HG03135 (cell line): Measurements from ENCODE around the gene ZNF14.
"Not testable (repeated sequence)": the region's sequence is repeated elsewhere in the genome, so short reads cannot be mapped to it uniquely, and the experiment has no call there.

Experiments used
- ATAC-seq: cut with Tn5 transposase; IDR thresholded peaks from one replicate; pipeline ENCODE4 v1.9.1; 2021; ENCODE audit warnings: mild to moderate bottlenecking, moderate library complexity; ENCODE audit not compliant: unreplicated experiment

ZNF14 gene

DNA sequence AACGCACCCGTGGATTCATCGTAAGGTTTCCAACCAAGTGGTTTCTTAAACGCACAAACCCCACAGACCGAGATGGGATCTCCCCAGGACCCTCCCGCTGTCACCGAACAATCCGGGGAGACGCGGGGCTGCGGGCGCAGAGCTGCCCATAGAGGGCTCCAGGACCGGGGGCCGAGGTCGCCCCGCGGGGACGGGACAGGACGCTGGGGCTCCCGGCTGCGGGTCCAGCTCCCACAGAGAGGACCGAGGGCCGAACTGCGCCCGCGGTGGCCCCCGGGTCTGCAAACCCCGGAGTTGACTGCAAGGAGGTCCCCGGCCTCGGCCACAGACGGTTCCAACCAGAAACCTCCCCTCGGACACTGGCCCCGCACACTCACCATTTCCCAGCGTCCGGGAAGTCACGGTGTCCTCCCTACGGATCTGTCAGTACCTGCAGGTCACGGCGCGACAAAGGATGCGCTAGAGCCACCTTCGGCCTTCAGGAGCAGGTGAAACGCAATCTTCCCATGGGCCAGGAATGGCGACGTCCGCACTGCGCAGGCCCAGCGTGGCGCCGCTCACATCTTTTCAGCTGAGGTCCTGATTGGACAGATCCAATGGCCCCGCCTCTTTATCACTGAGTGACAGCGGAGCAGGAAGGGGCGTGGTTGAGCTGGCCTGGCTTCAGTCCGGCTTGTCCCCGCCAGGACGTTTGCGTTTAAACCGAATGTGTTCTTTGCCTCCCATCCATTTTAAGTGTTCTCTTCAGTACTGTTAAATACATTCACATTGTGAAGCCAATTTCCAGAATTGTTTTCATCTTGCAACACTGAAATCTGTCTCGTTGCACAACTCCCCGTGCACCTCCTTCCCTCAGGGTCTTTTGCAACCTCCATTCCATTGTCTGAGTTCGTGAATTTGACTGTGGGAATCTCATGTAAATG lies at the start of gene ZNF14:
Gene ZNF14, minus strand, starts transcription at position 534 of the 923 bp plus-strand sequence. Its CDS starts 154 bp downstream, at position 380.
- peak; percentile 99 for ATAC-seq

DNA sequence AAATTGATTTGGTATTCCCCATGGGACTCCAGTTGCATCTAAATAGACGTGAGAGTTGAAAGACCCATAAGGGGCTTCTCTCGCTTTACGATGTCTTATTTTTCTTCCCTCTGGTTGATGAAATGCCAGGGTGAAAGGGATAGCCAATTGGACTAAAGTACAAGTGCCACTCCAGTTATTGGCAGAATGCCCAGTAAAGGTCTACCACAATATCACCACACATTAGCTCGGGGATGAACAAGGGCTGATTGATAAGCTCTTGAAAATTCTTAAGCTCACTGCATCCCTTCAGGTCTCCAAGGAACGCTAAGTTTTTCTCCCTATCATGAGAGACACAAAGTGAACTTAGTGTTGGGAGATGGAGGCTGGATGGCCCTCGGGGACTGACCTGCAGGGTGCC lies 48.9 kb upstream of the ZNF14 start:
- ATAC-seq: not testable (repeated sequence)

DNA sequence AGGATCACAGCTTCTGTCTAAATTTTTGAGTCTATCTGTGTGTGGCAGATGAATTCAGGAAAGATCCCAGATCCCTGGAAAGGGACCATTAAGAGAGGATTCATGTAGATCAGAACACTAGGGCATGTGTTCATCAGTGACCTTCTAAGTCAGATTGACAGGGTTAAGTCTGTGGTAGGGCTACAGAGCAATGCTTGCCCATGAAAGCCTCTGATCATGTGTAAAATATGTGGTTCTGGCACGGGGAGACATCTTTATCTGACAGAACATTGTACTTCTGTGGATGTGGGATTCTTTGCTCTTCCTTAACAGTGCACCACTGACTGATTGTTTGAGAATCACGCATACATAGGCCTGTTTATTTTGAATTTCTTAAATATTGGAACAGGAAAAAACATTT lies 45.8 kb upstream of the ZNF14 start:
- no peak for ATAC-seq

DNA sequence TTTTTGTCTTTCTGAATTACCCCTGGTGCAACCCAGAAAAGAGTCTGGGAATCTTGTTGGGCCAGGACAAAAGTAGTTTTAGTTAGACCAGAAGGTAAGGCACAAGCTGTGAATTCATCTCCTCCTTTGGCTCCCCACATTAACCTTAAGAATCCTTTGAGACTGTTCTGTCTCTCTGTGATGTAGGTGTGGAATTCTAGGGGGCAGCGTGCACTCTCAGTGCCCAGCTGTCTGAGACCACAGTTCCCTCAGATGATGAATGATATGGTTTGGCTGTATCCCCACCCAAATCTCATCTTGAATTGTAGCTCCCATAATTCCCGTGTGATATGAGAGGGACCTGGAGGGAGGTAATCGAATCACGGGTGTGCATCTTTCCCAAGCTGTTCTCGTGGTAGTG lies 44.8 kb upstream of the ZNF14 start:
- ATAC-seq: no peak

DNA sequence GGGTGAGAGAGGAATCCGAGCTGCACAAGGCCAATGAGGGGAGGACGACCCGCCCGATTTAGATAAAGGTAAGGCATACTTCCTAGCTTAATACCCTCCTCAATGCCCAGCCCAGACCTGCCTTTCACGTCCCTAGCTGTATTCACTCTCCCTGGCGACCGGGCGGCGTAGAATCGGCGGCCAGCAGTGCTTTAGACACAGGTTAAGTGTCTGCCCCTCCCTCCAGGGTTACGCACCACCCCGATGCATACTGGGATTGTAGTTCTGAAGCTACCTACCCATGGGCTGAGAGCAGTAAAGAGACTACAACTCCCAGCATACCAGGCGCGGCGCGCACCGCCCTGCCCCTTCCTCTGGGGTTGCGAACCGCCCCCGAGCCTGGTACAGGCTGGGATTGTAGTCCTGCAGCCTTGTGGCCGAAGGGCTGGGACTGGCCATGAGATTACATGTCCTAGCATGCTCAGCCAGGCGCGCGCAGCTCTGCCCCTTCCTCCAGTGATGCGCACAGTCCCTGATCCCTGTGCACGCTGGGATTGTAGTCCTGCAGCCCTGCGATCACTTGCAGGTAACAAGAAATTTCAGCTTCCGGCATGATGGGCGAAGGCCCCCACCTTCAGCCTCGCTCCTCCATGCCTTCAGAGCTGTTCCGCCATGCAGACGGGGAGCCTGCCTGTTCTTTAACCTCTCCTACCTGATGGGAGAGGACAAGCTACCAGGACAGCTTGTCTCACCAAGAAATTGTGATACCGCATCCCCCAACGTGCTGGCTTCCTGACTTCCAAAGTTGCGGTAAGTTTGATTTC lies 43.5 kb upstream of the ZNF14 start:
- peak; percentile 94 for ATAC-seq

DNA sequence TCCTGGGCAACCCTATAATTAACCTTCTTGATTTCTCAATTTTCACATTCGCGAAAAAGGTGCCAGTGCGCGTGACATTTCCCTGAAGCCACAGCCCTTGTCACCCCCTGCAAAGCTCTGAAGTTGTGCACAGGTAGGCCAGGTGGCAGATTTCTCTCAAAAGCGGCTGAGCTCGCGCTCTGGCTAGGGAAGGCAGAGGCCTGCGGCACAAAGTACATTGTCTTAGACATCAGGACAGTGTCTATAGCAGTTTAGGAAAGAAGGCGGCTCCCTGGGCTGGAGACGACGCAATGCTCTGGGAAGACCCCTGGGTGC lies 42.9 kb upstream of the ZNF14 start:
- peak; percentile 2 for ATAC-seq

DNA sequence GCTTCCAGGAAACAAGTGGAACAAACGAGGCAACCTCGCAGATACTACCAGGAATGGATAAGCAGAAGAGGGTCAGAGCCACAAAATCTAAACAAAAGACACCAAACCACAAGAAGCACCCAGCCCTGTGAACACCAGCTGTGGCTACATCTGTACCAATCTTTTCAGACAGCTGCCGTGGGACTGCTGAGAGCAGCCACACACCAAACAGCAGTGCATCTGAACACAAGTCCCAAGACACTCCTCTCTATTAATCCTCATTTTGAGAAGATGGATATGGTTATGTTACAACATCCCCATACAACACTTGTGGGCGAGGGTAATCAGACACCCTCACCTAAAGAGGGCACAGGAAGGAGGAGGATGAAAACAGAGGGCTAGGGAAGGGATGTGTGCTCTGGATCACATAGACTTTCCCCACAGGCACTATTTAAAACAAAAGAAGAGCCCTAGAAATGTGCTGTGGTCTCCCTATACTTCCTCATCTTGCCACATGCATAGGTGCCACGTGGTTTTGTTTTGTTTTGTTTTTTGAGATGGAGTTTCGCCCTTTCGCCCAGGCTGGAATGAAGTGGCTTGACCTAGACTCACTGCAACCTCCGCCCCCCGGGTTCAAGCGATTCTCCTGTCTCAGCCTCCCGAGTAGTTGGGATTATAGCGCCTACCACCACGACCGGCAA lies 41.6 kb upstream of the ZNF14 start:
- no peak for ATAC-seq

DNA sequence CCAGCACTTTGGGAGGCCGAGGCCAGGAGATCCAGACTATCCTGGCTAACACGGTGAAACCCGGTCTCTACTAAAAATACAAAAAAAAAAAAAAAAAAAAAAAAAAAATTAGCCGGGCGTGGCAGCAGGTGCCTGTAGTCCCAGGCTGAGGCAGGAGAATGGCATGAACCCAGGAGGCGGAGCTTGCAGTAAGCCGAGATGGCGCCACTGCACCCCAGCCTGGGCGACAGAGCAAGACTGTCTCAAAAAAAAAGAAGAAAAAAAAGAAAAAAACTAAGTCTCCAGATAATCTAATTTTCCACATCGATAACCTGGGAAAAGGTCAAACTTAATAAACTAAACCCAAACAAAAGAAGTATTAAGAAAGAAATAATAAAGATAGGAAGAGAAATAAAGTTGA lies 39.1 kb upstream of the ZNF14 start:
- ATAC-seq: not testable (repeated sequence)

DNA sequence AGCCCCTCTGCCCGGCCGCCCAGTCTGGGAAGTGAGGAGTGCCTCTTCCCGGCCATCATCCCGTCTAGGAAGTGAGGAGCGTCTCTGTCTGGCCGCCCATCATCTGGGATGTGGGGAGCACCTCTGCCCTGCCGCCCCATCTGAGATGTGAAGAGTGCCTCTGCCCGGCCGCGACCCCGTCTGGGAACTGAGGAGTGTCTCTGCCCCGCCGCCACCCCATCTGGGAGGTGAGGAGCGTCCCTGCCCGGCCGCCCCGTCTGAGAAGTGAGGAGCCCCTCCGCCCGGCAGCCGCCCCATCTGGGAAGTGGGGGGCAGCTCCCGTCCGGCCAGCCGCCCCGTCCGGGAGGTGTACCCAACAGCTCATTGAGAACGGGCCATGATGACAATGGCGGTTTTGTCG lies 37.1 kb upstream of the ZNF14 start:
- ATAC-seq: not testable (repeated sequence)

DNA sequence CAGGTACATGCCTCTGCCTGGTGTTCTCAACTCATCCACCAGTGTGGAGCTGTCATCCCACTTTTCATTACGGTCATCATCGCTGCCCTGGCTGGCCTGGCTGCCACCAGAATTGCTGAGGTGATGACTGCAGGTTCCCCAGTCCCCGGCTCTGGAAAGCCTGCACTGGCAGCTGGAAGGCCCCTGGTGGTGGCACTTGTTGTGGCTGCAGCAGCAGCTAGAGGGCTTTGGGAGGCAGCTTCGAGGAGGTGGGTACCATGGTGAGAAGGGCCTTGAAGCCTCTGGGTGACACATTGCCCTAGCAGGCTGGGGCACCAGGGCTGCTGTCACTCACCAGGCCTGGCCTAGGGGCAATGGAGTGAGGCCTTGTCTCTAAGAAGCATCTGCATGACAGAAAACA lies 25.3 kb upstream of the ZNF14 start:
- no peak for ATAC-seq

DNA sequence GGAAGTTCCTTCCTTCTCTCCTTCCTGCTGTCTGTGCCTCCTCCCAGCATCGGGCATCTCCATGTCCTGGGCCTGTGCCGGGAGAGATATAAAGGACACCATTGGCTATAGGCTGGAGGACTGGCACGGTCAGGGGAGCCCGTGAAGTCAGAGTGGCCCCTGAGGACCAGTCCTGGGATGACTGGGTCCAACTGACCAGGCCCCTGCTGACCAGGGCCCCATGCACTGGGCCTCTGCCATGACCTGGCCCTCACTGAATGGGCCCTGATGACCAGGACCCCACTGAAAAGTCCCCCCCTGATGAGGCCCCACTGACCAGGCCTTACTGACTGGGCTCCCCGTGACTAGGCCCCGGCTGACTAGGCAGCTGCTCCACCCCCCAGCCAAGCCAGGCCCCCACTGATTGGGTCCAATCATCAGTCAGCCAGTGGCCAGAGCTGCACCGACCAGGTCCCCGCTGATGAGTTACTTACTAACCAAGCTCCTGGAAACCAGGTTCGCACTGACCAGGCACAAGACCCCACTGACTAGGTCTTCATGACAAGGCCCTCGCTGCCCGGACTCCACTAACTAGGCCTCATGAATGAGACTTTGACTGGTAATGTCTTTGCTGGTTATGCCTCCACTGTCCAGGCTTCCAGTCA lies 20.0 kb upstream of the ZNF14 start:
- ATAC-seq: no peak

DNA sequence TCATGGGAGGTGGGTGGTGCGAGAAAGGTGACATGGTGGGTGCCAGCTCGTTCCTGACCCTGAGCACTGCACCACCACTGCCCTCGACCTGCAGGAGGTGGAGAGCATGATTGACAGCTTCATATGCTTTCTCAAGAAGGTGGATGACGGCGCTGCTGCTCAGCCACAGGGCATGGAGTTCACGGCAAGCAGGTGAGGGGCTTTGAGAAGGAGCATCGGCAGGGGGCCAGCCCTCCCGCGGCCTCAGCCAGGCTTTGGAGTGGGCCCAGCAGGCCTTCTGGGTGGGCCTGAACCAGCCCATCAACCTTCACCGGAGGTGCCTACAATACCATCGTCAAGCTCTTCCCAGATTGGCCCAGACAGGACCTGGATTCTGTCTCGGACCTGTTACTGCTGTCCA lies 18.9 kb upstream of the ZNF14 start:
- ATAC-seq: no peak

DNA sequence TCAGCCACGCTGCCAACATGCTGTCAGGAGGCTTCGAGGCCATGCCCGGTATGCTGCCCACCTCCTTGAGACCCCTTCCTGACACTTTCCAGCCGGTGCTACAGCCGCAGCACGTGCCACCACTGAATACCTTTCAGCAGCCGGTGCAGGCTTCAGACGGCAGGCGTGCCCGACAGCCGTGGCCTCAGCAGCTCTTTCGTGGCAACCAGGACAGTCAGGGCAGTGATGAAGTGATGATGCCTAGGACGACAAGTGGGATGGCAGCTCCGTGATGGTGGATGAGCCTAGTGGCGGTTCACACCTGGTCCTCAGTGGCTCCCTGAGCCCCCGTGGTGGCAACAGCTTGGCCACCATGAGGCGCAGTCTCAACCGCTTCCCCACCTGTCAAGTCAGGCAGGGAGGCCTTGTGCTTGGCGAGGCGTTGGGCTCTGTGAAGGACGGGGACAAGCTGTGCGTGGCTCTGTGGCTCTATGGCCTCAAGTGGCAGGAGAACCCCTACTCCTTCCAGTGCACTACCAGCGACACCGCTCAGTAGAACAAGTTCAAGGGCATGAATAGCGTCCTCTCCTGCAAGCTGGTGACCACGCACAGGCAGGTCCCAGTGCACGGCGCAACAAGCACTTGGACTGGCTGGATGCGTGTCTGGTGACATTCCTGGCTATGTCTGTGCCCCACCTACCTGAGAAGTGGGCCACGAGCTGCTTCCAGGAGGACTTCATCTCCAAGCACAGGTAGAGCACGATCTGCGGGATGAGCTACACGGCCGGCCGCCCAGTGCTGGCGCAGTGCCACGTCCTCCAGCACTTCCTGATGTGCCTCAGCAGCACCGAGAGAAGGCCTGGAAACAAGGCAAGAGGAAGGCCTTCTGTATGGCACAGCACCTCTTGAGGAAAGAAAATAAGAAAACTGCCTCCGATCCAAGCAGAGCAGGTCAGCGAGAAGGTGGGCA lies 18.2 kb upstream of the ZNF14 start:
- ATAC-seq: no peak

DNA sequence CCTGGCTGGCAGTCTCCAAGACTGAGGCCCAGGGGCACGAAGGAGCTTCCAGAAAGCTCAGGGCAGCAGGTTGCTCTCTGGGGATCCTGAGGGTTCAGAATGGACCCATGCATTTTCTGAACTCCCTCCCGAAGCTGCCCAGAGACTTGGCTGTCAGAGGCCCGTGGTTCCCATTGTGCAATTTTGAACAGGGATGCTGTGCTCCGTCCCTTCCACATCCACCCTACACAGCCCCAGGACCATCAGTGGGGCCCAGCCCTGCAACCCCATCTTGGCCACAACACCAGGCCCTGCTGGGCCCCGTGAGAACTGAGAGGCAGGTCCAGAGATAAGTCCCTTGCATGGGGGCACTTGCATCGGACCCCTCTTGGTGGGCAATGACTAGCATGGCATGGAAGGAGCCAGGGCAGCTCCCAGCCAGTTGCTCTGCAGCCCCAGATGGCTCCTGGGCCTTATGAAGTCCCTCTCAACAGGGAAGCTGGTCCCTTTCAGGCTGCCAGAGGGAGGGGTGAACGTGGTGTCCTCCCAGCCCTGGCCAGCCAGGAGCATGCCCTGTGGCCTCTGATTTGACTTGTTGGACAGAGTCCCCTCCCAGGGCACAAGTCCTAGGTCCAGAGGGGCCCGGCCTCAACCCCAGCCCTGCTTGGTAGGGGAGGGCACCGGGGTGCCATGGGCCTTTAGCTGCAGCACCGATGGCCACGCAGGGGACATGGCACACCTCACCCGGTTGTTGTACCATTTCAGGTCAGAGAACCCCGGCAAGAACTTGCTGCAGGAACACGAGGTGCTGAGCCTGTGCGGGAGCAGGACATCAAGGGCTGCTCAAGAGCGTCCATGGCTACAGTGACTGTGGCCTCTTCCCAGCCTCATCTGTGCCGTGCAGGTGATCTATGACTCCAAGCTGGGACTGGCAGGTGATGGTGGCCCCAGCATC lies 17.3 kb upstream of the ZNF14 start:
- no peak for ATAC-seq

DNA sequence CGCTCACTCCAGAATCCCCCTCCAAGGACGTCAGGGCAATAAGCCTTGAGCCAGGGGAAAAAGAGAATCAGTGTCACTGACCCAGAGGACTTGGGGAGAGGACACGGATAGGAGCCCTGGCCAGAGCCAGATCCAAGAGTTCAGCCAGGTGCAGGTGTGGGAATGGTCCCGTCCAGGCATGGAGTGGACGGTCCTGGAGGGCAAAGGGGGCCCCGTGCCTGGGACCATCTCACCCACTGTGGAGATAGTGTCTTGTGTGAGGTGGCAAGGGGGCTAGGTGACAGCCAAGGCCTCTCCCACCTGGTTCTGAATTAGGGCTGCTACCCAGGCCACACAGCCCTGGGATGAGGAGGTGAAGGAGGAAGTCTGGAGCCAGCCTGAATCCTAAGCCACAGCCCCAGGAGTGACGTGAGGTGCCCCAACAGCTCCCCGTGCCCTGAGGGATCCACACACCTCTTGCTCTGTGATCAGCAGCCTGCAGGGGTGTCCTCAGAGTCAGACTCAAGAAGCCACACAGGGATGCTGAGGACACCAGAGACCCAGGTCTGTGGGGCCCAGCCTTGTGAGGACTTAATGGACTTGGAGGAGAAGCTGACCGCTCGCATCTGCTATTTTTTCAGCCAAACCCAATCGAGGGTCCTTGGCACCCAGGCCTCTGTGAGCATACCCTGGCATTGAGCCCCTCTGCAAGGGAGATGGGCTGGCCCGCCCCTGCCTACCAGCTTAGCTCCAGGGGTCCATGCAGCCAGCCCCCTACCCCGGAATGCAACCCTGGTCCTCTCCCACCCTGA lies 16.4 kb upstream of the ZNF14 start:
- ATAC-seq: no peak

DNA sequence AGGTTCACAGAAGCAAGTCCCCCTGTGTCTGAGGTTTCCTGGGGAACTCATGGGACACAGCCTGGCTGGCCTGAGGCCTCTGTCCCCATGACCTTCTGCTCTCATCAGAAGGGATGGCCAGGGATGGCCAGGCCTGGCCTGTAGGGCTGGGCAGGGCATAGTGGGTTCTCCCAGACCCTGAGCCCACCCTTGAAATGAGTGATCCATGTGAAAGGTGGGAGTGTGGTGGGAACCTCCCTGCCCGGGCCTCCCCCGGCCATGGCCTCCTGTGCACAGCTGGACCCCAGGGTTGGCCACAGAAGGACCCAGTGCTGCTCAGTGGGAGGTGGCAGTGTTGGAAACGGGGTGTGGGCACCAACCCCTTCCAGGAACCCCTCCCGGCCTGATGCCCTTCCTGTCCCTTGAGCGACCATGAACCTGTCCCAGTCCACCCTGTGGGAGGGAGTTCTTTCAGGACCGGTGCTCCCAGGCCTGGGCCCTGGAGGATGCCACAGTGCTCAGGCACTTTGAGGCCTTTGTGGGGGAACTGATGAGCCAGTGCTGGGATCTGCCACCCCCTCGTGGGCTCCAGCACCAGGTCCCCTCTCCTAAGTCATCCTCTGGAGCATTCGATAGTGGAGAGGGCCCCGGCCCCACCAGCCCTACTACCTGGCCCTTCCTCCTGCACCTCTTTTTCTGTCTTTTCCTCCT lies 15.5 kb upstream of the ZNF14 start:
- ATAC-seq: no peak
